Measurements from ENCODE around the gene DOC2B. TPM values are rescaled to one million over a fixed set of nuclear protein-coding genes. Genes with fewer than 3 reads are reported as not detected.

DOC2B gene
- total and polyA plus RNA-seq, 2 of the 13 experiments (the other 11 are each of a cell fraction or from before 2014, with no cell fraction given): 0.09 to 0.22 TPM

- Histone ChIP-seq H3K4me2 (ENCODE audit: low read depth, low read length) (no peak overlapping the region), H3K9me3 (ENCODE audit: low read length) (no peaks in the 10 kb centered on the region), H3K27ac (ENCODE audit: extremely low read length, insufficient read depth, low read length) (no peak overlapping the region), H3K4me3 (replicated peaks in 1 of 3; ENCODE audit: insufficient read depth in 1 of 3, low read depth in 2 of 3, low read length in 3 of 3) (no peak overlapping the region), H3K36me3 (replicated peaks in 1 of 2; ENCODE audit: control insufficient read depth in 1 of 2, insufficient read depth in 2 of 2, low read length in 2 of 2) (no peaks in the 10 kb centered on the region), H3K27me3 (ENCODE audit: control insufficient read depth in 1 of 2, insufficient read depth in 2 of 2, low read length in 2 of 2) (peaks cover 8 to 44% of the 10 kb centered on the region in 2 experiments), H4K20me1 (ENCODE audit: insufficient read depth, low read length) (no peaks in the 10 kb centered on the region), H3K79me2 (ENCODE audit: insufficient read depth, low read length) (no peaks in the 10 kb centered on the region), H2AFZ (ENCODE audit: low read length) (no peak overlapping the region), H3K4me1 (ENCODE audit: insufficient read depth, low read length) (no peaks in the 10 kb centered on the region), H3K9ac (ENCODE audit: insufficient read depth, low read depth, low read length) (no peak overlapping the region)
- ATAC-seq (no peak), FAIRE-seq (no peak), DNase-seq (ENCODE audit: low spot score) (no peak)
- 49% methylated on average over 7 of the region's 7 CpGs for WGBS (ENCODE audit: low lambda C conversion rate)
- in situ Hi-C loops (cut with HindIII; ENCODE audit: extremely low pct_ligation_motif_present, low pct_unique_long_range_greater_than_20kb) (no loop called here), intact Hi-C loops (cut with micrococcal nuclease; ENCODE audit: unreplicated experiment) (no loop called here)
- TF ChIP-seq ZBTB21 (CRISPR knock-in tag; IDR thresholded peaks at IDR 0.05) (no peak), DMAP1 (CRISPR knock-in tag; IDR thresholded peaks at IDR 0.05) (no peak), SUZ12 (IDR thresholded peaks at IDR 0.05; ENCODE audit: low read depth, low read length) (no peak), ZBTB49 (CRISPR knock-in tag; IDR thresholded peaks at IDR 0.05; ENCODE audit: borderline replicate concordance) (no peak), ZNF383 (CRISPR knock-in tag; IDR thresholded peaks at IDR 0.05; ENCODE audit: borderline replicate concordance) (no peak), ZFP36L2 (CRISPR knock-in tag; IDR thresholded peaks at IDR 0.05) (no peak), ATF7 (IDR thresholded peaks at IDR 0.05) (no peak), ATF7 (CRISPR knock-in tag; IDR thresholded peaks at IDR 0.05) (no peak), IRF2 (CRISPR knock-in tag; IDR thresholded peaks at IDR 0.05) (no peak), ESRRA (CRISPR knock-in tag; IDR thresholded peaks at IDR 0.05; ENCODE audit: low read depth) (no peak), SNAPC2 (CRISPR knock-in tag; IDR thresholded peaks at IDR 0.05) (no peak), ELF1 (CRISPR knock-in tag; IDR thresholded peaks at IDR 0.05) (no peak), GATAD1 (CRISPR knock-in tag; IDR thresholded peaks at IDR 0.05) (no peak), ZBTB3 (CRISPR knock-in tag; IDR thresholded peaks at IDR 0.05; ENCODE audit: borderline replicate concordance, low read depth) (no peak), TBX3 (IDR thresholded peaks at IDR 0.05; ENCODE audit: borderline replicate concordance) (no peak), FLYWCH1 (CRISPR knock-in tag; IDR thresholded peaks at IDR 0.05) (no peak), RXRB (CRISPR knock-in tag; IDR thresholded peaks at IDR 0.05; ENCODE audit: borderline replicate concordance) (no peak)
- TF ChIP-seq, protein P1, sequence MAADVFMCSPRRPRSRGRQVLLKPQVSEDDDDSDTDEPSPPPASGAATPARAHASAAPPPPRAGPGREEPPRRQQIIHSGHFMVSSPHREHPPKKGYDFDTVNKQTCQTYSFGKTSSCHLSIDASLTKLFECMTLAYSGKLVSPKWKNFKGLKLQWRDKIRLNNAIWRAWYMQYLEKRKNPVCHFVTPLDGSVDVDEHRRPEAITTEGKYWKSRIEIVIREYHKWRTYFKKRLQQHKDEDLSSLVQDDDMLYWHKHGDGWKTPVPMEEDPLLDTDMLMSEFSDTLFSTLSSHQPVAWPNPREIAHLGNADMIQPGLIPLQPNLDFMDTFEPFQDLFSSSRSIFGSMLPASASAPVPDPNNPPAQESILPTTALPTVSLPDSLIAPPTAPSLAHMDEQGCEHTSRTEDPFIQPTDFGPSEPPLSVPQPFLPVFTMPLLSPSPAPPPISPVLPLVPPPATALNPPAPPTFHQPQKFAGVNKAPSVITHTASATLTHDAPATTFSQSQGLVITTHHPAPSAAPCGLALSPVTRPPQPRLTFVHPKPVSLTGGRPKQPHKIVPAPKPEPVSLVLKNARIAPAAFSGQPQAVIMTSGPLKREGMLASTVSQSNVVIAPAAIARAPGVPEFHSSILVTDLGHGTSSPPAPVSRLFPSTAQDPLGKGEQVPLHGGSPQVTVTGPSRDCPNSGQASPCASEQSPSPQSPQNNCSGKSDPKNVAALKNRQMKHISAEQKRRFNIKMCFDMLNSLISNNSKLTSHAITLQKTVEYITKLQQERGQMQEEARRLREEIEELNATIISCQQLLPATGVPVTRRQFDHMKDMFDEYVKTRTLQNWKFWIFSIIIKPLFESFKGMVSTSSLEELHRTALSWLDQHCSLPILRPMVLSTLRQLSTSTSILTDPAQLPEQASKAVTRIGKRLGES (CRISPR knock-in tag; IDR thresholded peaks at IDR 0.05; ENCODE audit: borderline replicate concordance): no peak
- TF ChIP-seq, protein P2, sequence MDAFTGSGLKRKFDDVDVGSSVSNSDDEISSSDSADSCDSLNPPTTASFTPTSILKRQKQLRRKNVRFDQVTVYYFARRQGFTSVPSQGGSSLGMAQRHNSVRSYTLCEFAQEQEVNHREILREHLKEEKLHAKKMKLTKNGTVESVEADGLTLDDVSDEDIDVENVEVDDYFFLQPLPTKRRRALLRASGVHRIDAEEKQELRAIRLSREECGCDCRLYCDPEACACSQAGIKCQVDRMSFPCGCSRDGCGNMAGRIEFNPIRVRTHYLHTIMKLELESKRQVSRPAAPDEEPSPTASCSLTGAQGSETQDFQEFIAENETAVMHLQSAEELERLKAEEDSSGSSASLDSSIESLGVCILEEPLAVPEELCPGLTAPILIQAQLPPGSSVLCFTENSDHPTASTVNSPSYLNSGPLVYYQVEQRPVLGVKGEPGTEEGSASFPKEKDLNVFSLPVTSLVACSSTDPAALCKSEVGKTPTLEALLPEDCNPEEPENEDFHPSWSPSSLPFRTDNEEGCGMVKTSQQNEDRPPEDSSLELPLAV (CRISPR knock-in tag; conservative IDR thresholded peaks at IDR 0.05; ENCODE audit: low read depth): no peak
- BruUV-seq (replicated peaks): no TSS peak
- CTCF ChIA-PET (ENCODE audit: low intra/inter-chr PET ratio, low total read pairs): no interaction called here
- POLR2A ChIA-PET: no interaction called here
These were observed 23.1 kb downstream of the DOC2B start for GRCh38 chr17:158379-158778.

All from HepG2 (cell line).